KG1 (cell line): ENCODE results near the gene STAB1.

Experiments
- DNase-seq: peaks from one replicate; lab custom pipeline; 2025; lab: John Stamatoyannopoulos, UW

Gene STAB1

DNA sequence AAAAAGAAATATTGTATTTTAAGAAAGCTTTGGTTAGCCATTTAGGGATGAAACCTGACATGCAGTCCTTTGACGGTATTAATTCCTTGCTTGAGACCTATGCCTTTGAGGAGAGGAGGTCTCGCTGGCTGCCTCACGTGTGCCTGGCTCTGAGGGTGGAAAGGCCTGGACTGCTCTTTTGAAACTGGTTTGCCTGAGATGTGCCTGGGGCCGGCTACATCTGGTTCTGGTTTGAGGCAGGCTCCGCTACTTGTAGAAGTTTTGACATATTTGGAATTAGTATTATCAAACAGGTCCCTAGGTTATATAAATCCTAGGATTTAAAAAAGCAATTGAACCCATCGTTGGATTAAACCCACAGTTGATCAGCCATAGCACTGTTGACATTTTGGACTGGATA is 33.3 kb upstream of the STAB1 start:
- DNase-seq = no peak

DNA sequence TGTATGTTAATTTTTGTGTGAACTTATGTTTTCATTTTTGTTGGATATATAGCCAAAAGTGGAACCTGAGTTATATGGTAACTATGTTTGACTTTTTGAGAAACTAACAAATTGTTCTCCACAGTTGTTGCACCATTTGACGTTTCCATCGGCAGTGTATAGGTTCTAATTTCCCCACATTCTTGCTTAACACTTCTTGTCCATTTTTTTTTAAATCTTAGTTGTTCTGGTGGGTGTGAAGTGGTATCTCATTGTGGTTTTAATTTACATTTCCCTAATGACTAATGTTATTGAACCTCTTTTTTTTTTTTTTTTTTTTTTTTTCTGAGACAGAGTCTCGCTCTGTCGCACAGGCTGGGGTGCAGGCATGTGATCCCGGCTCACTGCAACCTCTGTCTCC is 31.7 kb upstream of the STAB1 start:
- no peak for DNase-seq

DNA sequence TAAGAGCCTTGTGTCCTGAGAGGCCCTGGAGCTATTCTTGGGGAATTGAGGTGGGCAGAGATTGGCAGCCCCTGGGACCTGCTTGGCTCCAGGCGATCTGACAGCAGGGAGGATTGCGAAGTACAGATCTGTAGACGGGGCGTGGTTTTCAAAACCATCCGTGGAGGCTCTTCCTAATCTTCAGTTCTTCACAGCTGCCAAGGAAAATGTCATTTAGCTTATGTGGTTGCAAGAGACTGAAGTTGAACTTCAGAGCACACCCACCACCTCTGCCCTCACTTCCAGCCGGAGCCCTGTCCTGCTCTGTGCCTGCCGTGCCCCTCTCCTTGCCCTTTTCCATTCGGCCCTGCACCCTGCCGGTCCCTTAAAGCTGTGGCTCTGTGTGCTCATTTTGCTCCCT is 26.8 kb upstream of the STAB1 start:
- no peak for DNase-seq

DNA sequence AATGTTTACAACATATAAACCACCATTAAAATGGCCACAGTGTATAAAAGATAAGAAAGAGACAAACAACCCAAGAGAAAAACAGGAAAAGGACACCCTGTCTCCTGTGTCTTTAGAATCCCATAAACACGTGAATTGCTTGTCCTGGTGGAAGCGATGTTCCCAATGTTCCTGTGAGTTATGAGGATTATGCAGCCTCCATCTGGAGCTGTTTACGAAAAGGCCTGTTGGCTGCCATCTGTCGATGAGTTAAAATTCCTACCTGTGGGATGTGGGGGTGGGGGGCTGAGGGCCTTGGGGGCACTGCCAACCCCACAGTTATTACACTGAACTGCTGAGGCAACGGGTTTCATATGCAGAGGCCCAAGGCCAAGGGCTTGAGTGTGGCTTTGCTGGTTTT is 26.1 kb upstream of the STAB1 start:
- DNase-seq = no peak

DNA sequence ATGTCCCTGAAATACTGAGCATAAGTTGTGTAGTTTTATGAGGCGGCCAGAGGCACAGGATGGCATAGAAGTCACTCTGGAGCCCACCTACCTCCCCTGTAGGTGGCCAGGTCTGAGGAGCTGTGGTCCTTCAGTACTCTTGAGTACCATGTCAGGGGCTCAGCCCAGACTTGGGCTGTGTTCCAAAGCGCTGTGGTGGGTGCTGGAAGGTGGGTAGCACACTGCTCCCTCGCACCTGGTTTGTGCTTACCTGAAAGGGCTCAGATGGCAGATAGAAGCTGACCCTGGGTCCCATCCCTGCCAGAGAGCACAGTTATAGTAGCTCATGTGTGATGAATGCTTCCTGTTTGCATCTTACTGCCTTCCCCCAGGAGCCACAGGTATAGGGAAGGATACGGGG is 24.2 kb upstream of the STAB1 start:
- no peak for DNase-seq

DNA sequence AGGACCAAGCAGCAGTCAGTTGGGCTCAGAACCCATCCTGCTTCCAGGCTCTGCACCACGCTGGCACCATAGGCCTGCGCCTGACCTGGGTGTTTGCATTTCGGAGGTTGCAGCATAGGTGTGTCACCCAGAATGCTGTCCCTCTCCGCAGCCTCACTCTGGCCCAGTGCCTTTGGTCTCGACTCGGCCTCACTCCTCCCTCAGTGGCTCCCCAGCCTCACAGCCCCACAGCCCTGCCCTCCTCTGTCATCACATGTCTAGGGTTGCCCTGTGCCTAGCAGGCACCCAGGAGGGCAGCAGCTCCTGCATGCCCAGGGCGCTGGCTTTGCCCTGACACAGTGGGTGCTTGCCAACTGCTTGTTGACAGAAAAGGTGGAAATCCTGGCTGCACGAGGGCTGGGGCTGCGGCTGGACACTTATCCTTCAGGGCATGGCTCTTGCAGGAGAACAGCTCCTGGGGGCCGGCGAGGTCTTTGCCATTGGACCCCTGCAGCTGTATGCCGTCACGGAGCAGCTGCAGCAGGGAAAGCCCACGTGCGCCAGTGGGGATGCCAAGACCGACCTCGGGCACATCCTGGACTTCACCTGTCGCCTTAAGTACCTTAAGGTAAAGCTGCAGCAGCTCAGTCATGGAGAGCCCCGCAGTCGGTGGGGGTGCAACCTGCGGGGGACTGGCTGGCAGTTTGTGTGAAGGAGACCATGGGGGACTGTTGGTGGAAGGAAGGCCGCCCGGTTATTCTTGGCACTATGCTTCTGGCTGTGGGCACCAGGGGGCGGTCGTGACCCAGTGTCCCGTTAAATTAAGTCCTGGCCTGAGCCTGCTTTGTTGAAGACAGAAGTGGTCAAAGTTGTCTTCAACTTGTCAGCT is 23.5 kb upstream of the STAB1 start:
- peak; percentile 45 for DNase-seq

DNA sequence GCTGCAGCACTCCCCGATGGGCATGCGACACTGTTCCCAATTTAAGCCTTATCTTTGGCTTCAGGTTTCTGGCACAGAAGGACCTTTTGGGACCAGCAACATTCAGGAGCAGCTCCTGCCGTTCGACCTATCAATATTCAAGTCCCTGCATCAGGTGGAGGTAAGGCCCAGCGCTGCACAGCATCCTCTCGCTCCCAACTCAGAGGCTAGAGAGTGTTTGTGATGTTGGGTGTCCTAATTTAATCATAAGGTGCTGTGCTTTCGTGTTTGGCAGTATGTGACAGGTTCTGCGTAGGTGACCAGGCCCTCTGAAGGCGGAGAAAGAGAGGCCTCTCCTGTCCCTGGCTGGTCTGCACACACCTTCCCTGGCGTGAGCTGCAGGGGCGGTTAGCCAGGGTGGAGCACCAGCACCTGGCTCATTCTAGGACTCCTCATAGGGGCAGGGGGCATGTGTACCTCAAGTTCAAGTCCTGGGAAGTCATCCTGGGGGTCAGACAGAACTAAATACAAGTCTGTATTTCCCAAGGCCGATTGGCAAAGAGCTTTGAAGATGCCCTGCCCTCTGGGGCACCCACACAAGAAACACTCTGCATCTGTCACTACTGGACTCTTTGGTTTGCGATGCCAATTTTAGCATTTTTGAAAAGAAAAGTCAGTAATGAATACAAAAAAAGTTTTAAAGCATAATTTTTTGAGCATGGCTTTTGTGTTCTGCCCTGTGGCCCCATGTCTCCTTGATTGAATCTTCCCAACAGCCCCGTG is 22.7 kb upstream of the STAB1 start:
- DNase-seq = no peak

DNA sequence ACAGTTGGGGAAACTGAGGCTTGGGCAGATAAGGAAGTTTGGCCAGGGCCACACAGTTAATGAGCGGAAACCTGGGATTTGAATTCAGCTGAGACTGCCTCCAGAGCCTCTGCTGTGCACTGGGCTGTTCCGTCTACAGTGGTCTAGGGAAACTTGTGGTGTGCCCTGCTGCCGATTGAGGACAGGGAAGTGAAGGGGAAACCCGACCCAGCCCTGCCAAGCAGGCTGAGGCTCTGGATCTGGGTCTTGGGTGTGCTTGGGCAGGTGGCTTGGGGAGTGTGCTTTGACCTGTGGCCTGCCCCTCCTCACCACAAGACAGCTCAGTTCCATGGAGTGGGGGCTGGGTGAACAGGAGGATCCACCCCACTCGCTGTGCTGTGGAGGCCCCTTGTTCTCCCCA is 22.1 kb upstream of the STAB1 start:
- no peak for DNase-seq

DNA sequence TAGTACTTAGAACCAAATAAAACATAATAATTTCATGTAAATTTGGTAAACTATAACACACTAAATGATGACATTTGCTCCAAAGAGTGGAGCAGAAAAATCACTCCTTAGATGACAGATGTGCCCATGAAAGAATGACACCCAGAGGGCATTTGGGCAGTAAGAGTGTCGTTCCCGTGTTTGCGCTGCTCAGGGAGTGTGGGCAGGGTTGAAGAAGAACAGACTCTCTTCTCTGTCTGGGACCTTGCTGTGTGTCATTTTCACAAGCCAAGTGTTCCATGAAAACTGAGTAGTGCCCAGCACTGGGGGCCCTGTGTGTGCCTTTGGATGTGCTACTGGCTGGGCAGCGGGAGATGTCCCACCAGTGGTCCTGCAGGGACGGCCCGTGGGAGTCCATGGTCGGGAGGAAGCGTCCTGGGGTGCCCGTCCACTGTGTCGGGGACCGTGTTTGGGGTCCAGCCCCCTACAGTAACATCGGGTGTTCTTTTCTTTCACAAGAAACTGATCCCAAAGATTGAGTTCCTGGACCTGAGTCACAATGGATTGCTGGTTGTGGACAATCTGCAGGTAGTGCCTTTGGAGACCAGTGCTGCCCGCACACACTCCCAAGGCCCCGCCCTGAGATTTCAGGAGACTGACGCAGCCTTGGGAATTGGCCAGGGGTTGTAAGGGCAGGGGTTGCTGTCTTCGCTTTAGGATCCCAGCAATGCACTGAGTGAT is 17.9 kb upstream of the STAB1 start:
- no peak for DNase-seq

DNA sequence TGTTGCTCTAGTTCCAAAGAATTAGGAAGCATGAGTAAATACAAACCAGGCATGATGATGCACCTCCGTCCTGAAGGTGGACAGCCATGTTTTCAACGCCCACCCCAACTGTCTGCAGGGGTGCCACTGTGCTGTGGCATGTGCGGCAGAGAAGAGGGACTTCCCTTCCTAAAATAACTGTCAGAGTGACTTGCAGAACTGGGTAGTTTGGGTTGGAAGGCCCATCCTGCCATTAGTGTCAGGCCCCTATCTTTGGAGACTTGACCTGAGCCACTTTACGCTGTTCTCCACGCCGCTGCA is 17.4 kb upstream of the STAB1 start:
- DNase-seq = no peak

DNA sequence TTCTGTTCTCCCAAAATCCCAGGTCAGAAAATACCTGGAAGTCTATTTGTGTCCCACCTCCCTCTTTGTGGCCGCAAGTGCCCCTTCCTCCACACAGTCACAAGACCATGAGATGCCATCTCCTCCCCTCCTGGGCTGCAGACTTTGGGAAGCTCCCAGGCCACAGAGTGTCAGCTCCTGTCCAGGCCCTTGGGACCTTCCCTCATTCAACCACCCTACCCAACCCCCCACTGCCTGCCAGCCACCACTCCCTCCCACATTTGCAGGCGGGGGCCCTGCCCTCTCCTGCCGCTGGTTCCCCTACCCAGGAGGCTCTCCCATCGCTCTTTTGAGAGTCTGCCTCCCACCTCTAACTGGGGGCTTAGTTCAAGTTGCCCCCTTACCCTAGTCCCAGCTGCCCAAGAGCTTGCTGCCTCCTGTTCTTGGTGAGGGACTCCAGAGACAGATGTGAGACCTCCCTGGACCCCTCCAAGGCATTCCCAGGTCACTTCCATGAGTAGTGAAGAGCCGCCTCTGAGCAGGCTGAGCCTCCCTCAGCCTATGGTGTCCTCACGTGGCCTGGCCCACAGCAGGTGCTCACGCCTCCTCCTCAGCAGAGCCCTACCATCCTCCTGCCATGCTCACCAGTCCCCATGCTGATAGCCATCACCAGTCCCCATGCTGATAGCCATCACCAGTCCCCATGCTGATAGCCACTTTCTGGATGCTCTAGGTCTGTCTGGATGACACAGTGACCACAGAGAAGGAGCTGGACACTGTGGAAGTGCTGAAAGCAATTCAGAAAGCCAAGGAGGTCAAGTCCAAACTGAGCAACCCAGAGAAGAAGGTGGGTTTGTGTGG is 15.9 kb upstream of the STAB1 start:
- no peak for DNase-seq

DNA sequence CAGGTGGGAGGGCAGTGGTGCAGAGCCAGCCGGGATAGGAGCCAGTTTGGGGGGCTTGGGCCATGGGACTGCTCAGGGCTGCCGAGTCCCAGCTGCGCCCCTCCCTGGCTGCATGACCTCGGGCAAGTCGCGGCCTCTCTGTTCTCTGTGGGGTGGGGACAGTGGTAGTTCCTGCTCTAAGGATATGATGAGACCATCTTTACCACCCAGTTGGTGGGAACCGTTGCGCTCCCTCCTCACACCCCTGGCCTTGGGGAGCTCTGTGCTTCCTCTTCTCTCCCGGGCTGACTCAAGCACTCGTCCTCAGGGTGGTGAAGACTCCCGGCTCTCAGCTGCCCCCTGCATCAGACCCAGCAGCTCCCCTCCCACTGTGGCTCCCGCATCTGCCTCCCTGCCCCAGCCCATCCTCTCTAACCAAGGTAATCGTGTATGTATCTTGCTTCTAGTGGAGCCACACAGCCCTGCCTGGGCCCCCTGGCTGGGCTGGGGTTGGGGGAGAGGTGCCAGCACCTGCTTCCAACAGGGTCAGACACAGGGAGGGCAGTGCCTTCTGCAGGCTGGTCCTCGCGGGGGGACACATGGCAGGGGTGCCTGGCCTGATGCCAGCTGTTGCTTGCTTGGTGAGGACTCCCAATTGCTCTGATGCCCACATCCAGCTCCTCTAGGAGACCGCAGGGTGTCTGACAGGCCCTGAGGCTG is 15.1 kb upstream of the STAB1 start:
- DNase-seq = no peak

DNA sequence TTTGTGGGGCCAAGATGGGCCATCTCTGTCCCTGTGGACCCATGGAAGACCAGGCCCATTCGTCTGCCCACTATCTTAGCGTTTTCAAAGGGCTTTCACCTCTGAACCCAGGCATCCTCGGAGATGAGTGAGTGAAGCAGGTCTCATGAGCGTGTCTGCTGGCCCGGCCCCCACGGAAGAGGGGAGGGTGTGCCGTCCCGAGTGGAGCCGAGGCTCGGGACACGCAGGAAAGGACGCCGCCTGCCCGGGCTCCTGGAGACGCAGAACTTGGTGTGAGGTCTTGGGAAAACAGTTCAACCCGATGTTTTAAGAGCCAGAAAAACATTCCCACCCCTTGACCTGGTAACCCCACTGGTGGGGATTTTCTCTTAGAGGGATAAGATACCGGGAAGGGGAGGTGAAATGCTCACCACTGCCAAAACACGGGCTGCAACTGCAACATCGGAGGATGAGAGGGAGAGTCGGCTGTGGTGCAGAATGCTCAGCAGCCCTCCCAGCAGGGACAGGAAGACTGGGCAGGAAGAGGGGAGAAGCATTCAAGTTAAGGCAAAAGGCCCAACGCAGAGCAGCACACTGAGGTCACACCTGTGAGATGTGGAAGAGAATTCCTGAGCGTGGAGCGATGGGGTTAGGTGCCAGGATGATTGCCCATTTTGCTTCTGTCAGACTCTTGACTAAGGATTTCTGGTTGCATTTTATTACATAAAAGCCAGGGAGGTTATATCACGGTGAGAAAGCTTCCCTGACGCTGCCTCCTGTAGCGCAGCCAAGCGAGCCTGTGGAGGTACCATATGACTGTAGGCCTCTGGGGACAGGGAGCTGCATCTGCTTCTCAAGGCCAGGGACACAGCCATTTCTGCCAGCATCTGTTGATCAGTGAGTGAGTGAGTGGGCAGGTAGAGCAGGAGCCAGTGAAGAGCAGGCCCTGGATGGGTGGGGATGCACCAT is 14.1 kb upstream of the STAB1 start:
- no peak for DNase-seq

DNA sequence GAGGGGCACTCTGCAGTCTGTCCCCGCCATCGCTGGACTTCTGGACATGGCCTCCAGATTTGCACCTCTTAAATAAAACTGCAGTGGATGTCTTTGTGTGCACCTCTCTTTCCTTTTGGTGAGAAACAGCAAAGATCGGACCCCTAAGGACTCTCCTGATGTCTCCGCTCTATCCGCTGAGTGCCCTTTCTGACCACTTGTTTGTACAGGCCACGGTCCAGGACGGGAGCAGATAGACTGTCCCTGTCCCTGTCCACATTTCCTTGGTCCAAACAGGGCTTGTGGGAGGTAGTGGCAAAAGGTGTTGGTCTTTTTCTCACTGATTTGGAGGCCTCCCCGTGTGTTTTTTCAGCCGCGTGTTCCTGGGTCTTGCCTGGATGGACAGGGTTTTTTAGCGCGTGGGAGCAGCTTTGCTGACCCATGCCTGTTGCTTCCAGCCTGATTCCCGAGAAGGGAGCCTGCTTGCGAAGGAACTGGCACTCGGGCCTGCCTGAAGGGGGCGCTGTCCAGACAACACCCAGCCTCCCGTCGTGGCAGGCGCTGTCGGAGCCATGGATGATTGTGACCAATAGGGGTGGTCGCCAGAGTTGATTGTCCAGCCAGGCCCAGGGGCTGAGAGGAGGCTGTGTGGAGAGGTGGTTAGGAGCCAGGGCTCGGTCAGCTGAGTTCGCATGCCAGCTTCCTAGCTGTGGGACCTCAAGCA is 13.2 kb upstream of the STAB1 start:
- DNase-seq = no peak

DNA sequence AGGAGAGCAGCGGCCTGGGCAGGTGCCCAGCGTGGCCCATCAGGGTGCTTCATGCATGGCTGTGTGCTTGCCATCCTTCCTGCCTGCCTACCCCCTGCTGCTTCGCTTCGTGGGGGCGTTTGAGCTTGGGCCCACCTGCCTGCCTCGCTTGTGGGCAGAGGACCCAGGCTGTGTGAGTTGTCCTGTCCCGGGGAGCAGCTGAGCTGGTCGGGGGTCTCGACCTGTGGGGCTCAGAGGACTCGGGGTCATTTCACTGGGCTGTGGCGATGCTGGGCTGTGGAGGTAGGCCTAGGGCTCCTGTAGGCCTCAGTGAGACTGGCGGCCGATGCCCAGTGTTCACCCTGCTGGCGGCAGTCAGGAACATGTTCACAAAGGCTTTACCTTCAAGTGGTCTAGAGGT is 12.1 kb upstream of the STAB1 start:
- no peak for DNase-seq

DNA sequence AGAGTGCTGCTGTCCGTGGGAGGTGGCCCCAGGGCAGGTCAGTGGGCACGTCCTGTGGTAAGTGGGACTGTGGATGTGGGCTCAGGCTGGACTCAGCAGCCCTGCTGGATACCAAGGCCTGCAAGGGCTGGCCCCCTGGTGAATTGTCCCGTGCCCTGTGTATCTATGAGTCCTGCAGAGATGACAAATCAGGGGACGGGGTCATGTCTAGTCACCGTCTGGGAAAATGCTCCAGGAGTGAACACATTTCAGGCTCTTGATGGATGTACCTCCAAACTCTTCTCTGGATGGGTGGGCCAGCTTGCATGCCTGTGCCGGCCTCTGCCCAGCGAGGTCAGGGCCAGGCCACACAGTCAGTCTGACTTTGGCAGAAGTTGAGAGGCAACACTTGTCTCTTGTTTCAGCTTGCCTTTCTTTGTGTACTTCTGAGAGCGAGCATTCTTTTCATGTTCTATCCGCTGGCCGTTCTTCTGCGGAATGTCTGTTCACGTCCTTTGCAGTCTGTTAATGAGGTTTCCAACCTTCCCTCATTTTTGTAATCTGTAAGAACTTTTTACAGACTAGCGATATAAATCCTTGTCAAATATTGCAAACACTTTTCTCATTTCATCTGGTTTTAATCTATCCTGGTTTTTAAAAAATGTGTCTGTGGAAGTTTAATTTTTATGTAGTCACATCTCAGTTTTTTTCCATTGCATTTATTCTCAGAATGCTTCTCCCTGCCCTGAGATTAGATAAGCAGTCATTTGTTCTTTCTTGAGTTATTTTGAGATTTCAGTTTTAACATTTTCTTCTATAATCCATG is 11.4 kb upstream of the STAB1 start:
- no peak for DNase-seq

DNA sequence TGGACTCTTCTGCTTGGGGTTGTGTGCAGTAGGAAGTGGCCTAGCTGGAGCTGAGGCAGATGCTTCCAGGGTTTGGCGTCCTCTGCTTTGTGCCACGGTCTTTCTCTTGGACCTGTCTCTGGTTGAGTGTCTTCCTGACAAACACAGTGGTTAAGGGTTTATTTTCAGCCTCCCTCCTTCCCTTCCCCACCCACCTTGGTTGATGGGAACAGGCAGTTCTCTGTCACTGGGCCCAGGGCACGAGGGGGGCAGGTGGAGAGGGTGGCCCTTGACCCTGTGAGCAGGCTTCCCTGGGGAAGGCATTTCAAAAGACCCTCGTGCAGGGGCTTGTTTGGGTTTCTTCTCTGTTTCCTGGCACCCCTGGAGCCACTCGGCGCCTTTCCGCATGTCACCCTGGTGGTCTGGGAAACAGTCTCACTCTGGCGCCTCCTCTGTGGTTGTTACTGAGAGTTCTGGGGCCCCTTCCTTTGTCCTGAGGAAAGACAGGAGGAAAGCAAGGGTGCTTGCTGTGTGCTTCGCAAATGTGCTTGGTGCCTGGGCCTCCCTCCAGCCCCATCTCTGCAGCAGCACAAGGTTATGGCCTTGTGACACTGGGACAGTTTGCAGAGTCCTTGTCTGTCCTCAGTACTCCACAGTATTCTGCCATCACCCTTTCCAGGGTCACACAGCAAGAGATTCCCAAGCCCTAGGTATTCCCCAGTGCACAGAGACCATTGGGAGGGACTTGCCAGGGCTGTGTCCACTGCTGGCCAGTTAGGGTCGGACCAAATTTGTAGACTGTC is 10.3 kb upstream of the STAB1 start:
- no peak for DNase-seq
